Activated CD4-positive, alpha-beta T cell treated with anti-CD3 and anti-CD28 coated beads for 24 hours (primary cell): ENCODE results near the gene CUX1.
"Not testable (repeated sequence)": the region's sequence is repeated elsewhere in the genome, so short reads cannot be mapped to it uniquely, and the experiment has no call there.

Experiments used
- DNase-seq, 2 donors: peaks; one replicate each; pipeline ENCODE4 v3.0.0-alpha.2; 2020; ENCODE audit warnings: low read depth in 2 of 2

The CUX1 gene

GRCh38 chr7:102006695-102007094, 189.3 kb downstream of the CUX1 start:
- DNase-seq = no peak

DNA sequence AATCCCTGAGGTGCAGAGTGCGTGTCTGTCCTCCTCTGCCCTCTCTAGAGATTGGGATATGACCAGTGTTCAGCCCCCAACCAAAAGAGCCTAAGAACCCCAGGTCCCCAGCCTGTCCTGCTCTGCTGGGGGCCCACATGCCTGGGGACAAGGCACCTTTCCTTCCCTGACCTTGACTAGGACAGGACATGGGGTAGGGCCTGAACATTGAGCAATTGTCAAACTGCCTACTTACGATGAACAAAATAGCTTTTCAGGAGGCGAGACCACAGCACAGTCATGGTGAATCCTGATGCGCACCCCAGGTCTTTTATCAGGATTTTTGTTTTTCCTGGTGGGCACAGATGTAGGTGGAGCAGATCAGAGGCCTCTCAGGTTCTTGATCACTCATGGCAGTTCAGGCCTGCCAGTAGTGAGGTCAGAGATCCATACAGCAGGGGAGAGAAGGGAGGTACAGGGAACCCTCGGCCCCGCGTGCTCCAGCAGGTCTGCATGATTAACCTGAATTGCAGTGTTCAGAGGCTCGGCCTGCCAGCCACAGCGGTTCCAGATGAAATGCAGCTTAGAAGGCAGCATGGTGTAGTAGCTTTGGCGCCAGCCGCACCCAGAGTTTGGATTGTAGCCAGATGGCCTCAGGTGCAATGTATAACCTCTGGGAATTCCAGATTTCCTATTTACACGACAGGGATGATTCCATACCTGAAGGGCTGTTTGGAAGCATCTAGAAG, 191.3 kb downstream of the CUX1 start:
- no peak for DNase-seq

- no peak for DNase-seq
These were observed 192.2 kb downstream of the CUX1 start for GRCh38 chr7:102009628-102010027.

GRCh38 chr7:102012112-102012830, 194.8 kb downstream of the CUX1 start:
- not testable (repeated sequence) for DNase-seq

DNA sequence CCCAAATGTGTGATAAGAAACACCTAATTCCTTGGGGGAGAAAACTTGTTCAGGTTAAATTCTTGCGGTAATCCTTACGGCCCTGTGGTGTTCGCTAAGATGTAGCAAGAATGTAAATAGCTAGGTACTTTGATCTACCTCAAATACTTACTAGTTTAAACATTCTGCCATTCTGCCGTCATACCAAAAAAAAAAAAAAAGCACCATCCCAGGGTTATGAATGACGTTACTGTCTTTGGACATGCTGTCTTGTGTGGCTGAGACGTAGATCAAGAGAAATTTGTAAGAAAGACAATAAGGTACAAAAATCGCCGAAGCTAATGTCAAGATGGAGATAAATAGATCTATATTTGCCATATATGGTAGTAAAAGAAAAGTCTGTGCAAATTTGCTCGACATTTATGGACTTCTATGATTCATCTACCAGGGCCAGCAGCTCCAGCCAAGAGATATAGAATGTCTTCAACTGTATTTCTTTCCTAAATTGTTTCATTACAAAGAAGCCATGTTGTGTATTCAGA, 195.6 kb downstream of the CUX1 start:
- DNase-seq = no peak

DNA sequence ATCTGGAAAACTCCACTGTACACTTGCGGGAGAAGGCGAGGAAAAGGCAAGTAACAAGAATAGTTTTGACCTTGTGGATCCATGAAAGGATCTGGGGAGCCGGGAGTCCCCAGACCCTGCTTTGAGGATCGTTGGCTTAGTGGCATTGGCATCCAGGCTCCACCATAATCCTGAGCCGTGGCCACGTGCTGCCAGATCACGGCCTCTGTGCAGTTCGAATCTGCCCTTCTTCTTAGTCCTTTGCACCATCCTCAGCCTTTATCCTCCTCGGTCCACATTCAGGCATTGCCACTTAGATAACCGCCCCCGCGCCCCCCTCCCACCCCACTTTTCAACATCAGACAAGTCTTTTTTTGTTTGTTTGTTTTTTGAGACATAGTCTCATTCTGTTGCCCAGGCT, 201.4 kb downstream of the CUX1 start:
- no peak for DNase-seq

DNA sequence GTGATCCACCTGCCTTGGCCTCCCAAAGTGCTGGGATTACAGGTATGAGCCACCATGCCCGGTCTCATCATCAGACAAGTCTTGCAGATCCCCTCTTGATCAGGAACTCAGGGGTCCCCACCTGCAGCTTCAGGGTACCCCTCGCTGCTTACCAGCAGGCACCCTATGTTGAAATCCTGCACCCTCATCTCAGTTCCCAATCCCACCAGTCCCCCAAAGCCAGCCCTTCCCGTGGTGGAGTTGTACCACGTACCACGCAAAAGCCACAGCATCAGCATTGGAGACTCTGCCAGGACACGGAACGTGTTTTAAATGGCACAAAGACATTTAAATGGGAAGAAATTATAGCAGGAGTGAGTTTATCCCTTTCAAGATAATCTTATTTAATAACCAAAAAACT, 202.0 kb downstream of the CUX1 start:
- no peak for DNase-seq

DNA sequence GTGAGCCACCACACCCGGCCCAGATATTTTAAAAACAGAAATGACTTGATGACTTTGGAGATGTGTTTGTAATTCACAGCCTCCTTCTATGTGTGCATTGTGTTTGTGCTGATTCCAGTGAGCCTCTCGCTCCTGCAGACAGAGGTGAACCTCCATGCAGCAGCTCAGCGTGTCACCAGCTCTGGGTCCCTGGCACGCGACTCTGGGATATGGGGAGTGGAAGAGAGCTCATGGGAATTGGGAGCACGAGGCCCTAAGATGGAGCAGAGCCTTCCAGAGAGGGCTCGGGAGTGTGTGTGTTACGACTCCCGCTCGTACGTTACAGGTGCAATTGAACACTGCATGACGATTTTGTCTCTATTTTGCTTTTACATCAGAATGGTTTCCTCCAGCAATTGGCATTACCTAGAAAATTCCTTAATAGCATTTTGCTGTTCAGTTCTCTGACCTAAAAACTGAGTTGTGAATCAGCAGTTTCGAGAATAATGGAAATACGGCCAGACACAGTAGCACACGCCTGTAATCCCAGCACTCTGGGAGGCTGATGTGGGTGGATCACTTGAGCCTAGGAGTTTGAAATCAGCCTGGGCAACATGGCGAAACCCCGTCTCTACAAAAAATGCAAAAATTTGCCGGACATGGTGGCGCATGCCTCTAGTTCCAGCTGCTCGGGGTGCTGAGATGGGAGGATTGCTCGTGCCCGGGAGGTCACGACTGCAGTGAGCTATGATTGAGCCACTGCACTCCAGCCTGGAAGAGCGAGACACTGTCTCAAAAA, 204.6 kb downstream of the CUX1 start:
- no peak for DNase-seq

DNA sequence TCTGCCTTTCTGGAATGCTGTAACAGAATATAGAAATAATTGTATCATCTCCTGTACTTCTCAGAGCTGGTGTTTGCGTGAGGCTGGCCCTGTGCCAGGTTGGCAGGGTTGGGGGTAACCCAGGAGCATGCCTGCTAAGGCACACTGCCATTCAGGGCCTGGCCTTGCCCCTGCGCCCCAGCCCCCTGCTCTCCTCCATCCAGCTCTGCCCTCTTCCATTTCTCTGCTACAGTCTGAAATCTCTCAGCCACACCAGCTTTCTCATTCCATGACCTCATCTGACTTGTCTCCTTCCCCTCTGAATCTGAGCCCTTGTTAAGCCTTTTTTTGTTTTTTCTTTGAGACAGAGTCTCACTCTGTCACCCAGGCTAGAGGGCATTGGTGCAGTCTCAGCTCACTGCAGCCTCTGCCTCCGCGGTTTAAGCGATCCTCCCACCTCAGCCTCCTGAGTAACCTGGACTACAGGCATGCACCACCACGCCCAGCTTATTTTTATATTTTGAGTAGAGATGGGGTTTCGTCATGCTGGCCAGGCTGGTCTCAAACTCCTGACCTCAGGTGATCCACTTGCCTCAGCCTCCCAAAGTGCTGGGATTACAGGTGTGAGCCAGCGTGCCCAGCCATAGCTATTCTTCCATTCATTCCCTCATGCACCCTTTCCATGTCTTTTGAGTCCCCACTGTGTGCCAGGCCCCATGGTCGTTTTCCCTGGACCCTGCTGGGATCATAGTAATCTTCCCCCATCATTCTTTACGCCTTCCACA, 206.8 kb downstream of the CUX1 start:
- no peak for DNase-seq

GRCh38 chr7:102024769-102025391, 207.5 kb downstream of the CUX1 start:
- DNase-seq = no peak

DNA sequence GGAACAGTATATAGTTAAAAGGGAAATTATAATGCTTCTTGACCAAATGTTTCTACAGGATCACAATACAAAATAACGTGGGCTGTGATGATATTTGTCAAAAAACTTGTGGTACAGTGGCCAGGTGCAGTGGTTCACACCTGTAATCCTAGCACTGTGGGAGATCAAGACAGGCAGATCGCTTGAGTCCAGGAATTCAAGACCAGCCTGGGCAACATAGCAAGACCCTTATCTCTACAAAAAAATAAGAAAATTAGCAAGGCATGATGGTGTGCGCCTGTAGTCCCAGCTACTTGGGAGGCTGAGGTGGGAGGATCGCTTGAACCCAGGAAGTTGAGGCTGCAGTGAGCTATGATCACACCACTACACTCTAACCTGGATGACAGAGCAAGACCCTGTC, 208.4 kb downstream of the CUX1 start:
- not testable (repeated sequence) for DNase-seq

DNA sequence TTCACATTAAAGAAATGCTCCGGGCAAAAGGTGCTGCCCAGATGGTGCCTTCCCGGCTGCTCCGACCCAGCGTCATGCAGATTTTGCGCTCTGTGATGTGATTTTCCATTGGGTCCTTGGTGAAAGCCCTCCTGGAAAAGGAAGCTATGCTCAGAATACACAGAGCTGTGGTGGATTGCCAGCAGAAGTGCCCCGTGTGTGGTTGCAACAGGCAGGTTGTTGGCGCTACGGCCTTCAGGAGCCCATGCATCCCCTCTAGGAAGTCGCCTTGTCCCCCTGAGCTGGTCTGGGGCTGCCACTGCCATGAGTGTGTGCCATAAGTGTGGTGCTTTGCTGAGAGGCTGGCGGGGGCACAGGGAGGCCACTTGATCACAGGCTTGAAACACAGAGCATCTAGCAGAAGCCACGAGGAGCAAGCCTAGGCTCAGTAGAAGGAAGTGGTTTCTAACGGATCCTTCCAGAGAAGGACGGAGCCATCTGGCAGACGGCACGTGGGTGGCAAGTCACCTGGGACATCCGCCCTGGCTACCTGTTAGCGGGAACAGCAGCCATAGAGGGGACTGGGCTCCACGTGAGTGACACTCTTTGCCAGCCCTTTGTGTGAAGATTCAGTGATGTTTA, 210.9 kb downstream of the CUX1 start:
- DNase-seq = no peak

GRCh38 chr7:102029616-102030015, 212.2 kb downstream of the CUX1 start:
- DNase-seq = no peak

DNA sequence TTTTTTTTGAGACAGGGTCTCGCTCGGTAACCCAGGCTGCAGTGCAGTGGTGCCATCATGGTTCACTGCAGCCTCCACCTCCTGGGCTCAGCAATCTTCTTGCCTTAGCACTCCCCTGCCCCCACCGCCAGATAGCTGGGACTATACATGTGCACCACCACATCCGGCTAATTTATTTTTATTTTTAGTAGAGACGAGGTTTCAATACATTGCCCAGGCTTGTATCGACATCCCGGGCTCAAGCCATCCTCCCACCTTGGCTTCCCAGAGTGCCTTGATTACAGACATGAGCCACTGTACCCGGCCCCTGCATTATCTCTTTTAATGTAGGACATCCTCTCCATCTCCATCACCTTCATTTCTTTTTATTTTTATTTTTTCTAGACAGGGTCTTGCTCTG, 213.3 kb downstream of the CUX1 start:
- DNase-seq = no peak

DNA sequence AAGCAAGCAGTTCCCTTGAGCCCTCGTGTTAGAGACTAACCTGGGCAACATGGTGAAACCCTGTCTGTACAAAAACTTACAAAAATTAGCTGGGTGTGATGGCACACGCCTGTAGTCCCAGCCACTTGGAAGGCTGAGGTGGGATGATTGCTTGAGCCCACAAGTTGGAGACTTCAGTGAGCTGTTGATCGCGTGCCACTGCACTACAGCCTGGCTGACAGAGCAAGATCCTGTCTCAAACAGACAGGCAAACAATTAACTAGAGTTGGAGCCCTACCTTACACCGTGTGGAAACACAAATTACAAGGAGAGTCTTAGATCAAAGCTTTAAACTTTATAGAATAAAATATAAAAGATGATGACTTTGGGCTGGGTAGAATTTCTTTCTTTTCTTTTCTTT, 219.5 kb downstream of the CUX1 start:
- DNase-seq = no peak

DNA sequence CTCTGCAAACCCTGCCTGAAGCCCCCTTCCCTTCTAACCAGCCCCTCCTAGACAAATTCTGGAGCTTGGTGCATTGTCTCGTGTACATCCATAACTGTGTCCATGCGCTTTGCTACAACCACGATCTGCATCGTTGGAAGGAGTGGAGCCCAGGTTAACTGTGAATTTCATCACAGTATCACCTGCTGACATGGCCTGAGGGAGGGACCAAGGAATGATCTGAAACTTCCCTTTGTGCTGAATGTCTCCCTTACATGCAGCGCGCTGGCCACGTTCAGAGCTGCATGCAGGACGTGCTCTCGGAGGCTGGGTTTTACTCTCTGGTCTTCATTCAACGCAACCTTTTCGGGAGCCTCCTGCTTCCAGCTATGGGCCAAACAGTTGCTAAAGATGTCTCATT, 222.3 kb downstream of the CUX1 start:
- DNase-seq = no peak

GRCh38 chr7:102040569-102040968, 223.1 kb downstream of the CUX1 start:
- no peak for DNase-seq

DNA sequence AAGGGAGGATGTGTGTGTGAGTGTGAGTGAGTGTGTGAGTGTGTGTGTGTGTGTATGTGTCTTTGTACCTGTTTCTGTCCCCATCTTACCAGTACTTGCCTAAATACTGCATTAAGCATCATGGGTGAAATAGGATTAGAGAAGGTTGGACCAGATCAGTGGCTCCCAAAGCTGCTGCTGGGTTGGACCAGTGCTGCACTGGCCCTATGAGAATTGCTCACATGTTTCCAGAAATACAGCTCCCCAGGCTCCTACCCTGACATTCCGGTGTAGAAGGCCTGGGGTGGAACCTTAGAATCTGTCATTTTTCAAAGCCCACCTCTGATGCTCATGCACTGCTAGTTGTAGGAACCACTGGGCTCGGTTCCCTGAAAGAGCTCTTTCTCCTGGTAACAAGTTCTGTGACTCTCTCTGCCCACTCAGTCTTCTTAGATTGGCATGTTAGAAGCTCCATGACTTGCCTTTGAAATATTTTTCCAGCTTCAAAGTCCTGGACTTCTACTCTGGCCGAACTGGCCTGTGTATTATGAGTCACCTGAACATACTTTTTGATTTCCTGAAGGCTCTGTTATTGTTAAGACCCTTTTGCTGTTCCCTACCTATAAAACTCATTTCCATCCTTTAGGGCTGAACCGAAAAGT, 224.7 kb downstream of the CUX1 start:
- DNase-seq = no peak

GRCh38 chr7:102042796-102043195, 225.4 kb downstream of the CUX1 start:
- DNase-seq = not testable (repeated sequence)

- no peak for DNase-seq
These were observed 227.2 kb downstream of the CUX1 start for GRCh38 chr7:102044641-102044983.
